Measurements from ENCODE around the gene TRPC4AP.
"Not testable (repeated sequence)": the region's sequence is repeated elsewhere in the genome, so short reads cannot be mapped to it uniquely, and the experiment has no call there.

Gene TRPC4AP

GRCh38 chr20:35055445-35056276, 36.9 kb downstream of the TRPC4AP start:
- H3K9me3 Mint-ChIP-seq = peaks cover 2% of the 10 kb centered on the region
- ATAC-seq (ENCODE audit: low read depth) (peak; percentile 53), DNase-seq (ENCODE audit: low spot score in 2 of 2) (no peak)
- H3K4me1 Mint-ChIP-seq = peaks cover 21% of the 10 kb centered on the region
- peak overlapping the region; percentile 67 for H3K4me3 Mint-ChIP-seq
- peaks cover 25% of the 10 kb centered on the region for H3K36me3 Mint-ChIP-seq
- H3K27me3 Mint-ChIP-seq = no peaks in the 10 kb centered on the region
- H3K27ac Mint-ChIP-seq = peak overlapping the region; percentile 91

- H3K36me3 Mint-ChIP-seq = peaks cover 22% of the 10 kb centered on the region
- peaks cover 2% of the 10 kb centered on the region for H3K9me3 Mint-ChIP-seq
- peaks cover 21% of the 10 kb centered on the region for H3K4me1 Mint-ChIP-seq
- ATAC-seq (ENCODE audit: low read depth) (no peak), DNase-seq (ENCODE audit: low spot score in 2 of 2) (no peak)
- peak overlapping the region; percentile 91 for H3K27ac Mint-ChIP-seq
- no peak overlapping the region for H3K4me3 Mint-ChIP-seq
- no peaks in the 10 kb centered on the region for H3K27me3 Mint-ChIP-seq
These were observed 37.8 kb downstream of the TRPC4AP start for GRCh38 chr20:35054814-35055213.

- not testable (repeated sequence) for H3K27me3 Mint-ChIP-seq; ATAC-seq (ENCODE audit: low read depth); H3K9me3 Mint-ChIP-seq; H3K4me3 Mint-ChIP-seq; H3K27ac Mint-ChIP-seq; DNase-seq (ENCODE audit: low spot score in 2 of 2)
- H3K36me3 Mint-ChIP-seq = peaks cover 18% of the 10 kb centered on the region
- H3K4me1 Mint-ChIP-seq = peaks cover 13% of the 10 kb centered on the region
These were observed 40.0 kb downstream of the TRPC4AP start for GRCh38 chr20:35052616-35053015.

GRCh38 chr20:35049776-35050352, 42.7 kb downstream of the TRPC4AP start:
- DNase-seq (ENCODE audit: low spot score in 2 of 2) (no peak), ATAC-seq (ENCODE audit: low read depth) (no peak)
- no peaks in the 10 kb centered on the region for H3K9me3 Mint-ChIP-seq
- no peaks in the 10 kb centered on the region for H3K27me3 Mint-ChIP-seq
- no peak overlapping the region for H3K27ac Mint-ChIP-seq
- H3K36me3 Mint-ChIP-seq = peaks cover 22% of the 10 kb centered on the region
- H3K4me1 Mint-ChIP-seq = peaks cover 3% of the 10 kb centered on the region
- H3K4me3 Mint-ChIP-seq = no peak overlapping the region

GRCh38 chr20:35048739-35049138, 43.9 kb downstream of the TRPC4AP start:
- no peak overlapping the region for H3K4me3 Mint-ChIP-seq
- no peaks in the 10 kb centered on the region for H3K4me1 Mint-ChIP-seq
- no peaks in the 10 kb centered on the region for H3K9me3 Mint-ChIP-seq

GRCh38 chr20:35042268-35042667, 50.3 kb downstream of the TRPC4AP start:
- no peaks in the 10 kb centered on the region for H3K27me3 Mint-ChIP-seq
- H3K4me3 Mint-ChIP-seq = no peak overlapping the region
- ATAC-seq (ENCODE audit: low read depth) = no peak
- peaks cover 25% of the 10 kb centered on the region for H3K36me3 Mint-ChIP-seq
- no peak overlapping the region for H3K27ac Mint-ChIP-seq
- H3K4me1 Mint-ChIP-seq = no peaks in the 10 kb centered on the region
- DNase-seq (ENCODE audit: low spot score in 2 of 2) = no peak
- H3K9me3 Mint-ChIP-seq = no peaks in the 10 kb centered on the region

More at GRCh38 chr20:35048739-35049138, 43.9 kb downstream of the TRPC4AP start:
- no peak for ATAC-seq (ENCODE audit: low read depth)
- no peak for DNase-seq (ENCODE audit: low spot score in 2 of 2)
- peaks cover 25% of the 10 kb centered on the region for H3K36me3 Mint-ChIP-seq
- no peaks in the 10 kb centered on the region for H3K27me3 Mint-ChIP-seq
- no peak overlapping the region for H3K27ac Mint-ChIP-seq

GRCh38 chr20:35040646-35041045, 52.0 kb downstream of the TRPC4AP start:
- DNase-seq (ENCODE audit: low spot score in 2 of 2) (no peak), ATAC-seq (ENCODE audit: low read depth) (no peak)
- Mint-ChIP-seq H3K27ac (no peak overlapping the region), H3K9me3 (no peaks in the 10 kb centered on the region), H3K4me1 (no peaks in the 10 kb centered on the region), H3K4me3 (no peak overlapping the region), H3K27me3 (no peaks in the 10 kb centered on the region), H3K36me3 (peaks cover 21% of the 10 kb centered on the region)

- H3K4me3 Mint-ChIP-seq = no peak overlapping the region
- no peak for ATAC-seq (ENCODE audit: low read depth)
- peaks cover 18% of the 10 kb centered on the region for H3K36me3 Mint-ChIP-seq
- H3K27ac Mint-ChIP-seq = no peak overlapping the region
- no peak for DNase-seq (ENCODE audit: low spot score in 2 of 2)
- no peaks in the 10 kb centered on the region for H3K4me1 Mint-ChIP-seq
- H3K27me3 Mint-ChIP-seq = no peaks in the 10 kb centered on the region
- no peaks in the 10 kb centered on the region for H3K9me3 Mint-ChIP-seq
These were observed 52.6 kb downstream of the TRPC4AP start for GRCh38 chr20:35039846-35040489.

GRCh38 chr20:35039146-35039545, 53.5 kb downstream of the TRPC4AP start:
- Mint-ChIP-seq H3K36me3 (peaks cover 16% of the 10 kb centered on the region), H3K4me3 (no peak overlapping the region), H3K9me3 (no peaks in the 10 kb centered on the region), H3K27ac (no peak overlapping the region), H3K27me3 (no peaks in the 10 kb centered on the region), H3K4me1 (no peaks in the 10 kb centered on the region)
- ATAC-seq (ENCODE audit: low read depth) (no peak), DNase-seq (ENCODE audit: low spot score in 2 of 2) (no peak)

GRCh38 chr20:35034145-35034544, 58.5 kb downstream of the TRPC4AP start:
- DNase-seq (ENCODE audit: low spot score in 2 of 2) (no peak), ATAC-seq (ENCODE audit: low read depth) (no peak)
- Mint-ChIP-seq H3K36me3 (peaks cover 30% of the 10 kb centered on the region), H3K27me3 (no peaks in the 10 kb centered on the region), H3K4me3 (no peak overlapping the region), H3K9me3 (no peaks in the 10 kb centered on the region), H3K27ac (no peak overlapping the region), H3K4me1 (no peaks in the 10 kb centered on the region)

- H3K27me3 Mint-ChIP-seq = no peaks in the 10 kb centered on the region
- no peaks in the 10 kb centered on the region for H3K9me3 Mint-ChIP-seq
- no peak overlapping the region for H3K4me3 Mint-ChIP-seq
- peaks cover 4% of the 10 kb centered on the region for H3K4me1 Mint-ChIP-seq
- no peak for ATAC-seq (ENCODE audit: low read depth)
- peaks cover 35% of the 10 kb centered on the region for H3K36me3 Mint-ChIP-seq
- no peak overlapping the region for H3K27ac Mint-ChIP-seq
- DNase-seq (ENCODE audit: low spot score in 2 of 2) = no peak
These were observed 62.5 kb downstream of the TRPC4AP start for GRCh38 chr20:35030136-35030535.

GRCh38 chr20:35027301-35027700, 65.3 kb downstream of the TRPC4AP start:
- ATAC-seq (ENCODE audit: low read depth) = no peak
- no peak overlapping the region for H3K4me3 Mint-ChIP-seq

GRCh38 chr20:35025116-35025515, 67.5 kb downstream of the TRPC4AP start:
- no peak overlapping the region for H3K4me3 Mint-ChIP-seq
- peaks cover 25% of the 10 kb centered on the region for H3K36me3 Mint-ChIP-seq
- DNase-seq (ENCODE audit: low spot score in 2 of 2) = no peak
- ATAC-seq (ENCODE audit: low read depth) = no peak
- no peaks in the 10 kb centered on the region for H3K27me3 Mint-ChIP-seq
- peaks cover 4% of the 10 kb centered on the region for H3K4me1 Mint-ChIP-seq
- no peak overlapping the region for H3K27ac Mint-ChIP-seq
- no peaks in the 10 kb centered on the region for H3K9me3 Mint-ChIP-seq

More at GRCh38 chr20:35027301-35027700, 65.3 kb downstream of the TRPC4AP start:
- Mint-ChIP-seq H3K9me3 (no peaks in the 10 kb centered on the region), H3K36me3 (peaks cover 28% of the 10 kb centered on the region), H3K27me3 (no peaks in the 10 kb centered on the region), H3K4me1 (peaks cover 4% of the 10 kb centered on the region), H3K27ac (peak overlapping the region; percentile 31)
- no peak for DNase-seq (ENCODE audit: low spot score in 2 of 2)

GRCh38 chr20:35023624-35024023, 69.0 kb downstream of the TRPC4AP start:
- Mint-ChIP-seq H3K4me3 (no peak overlapping the region), H3K9me3 (no peaks in the 10 kb centered on the region), H3K36me3 (peaks cover 29% of the 10 kb centered on the region), H3K4me1 (peaks cover 4% of the 10 kb centered on the region), H3K27me3 (no peaks in the 10 kb centered on the region), H3K27ac (no peak overlapping the region)
- no peak for DNase-seq (ENCODE audit: low spot score in 2 of 2)
- no peak for ATAC-seq (ENCODE audit: low read depth)
